Effector CD4-positive, alpha-beta T cell (primary cell): ENCODE results near the gene TMEM62.

Source experiments
- DNase-seq: peaks from one replicate; pipeline ENCODE4 v3.0.0-alpha.2; 2020
- total RNA-seq: gene quantifications from one replicate; lab custom pipeline; 2026; lab: John Stamatoyannopoulos, UW

The TMEM62 gene
- 22.7 reads per million, percentile 49 among the genes with 10 or more reads in this experiment for total RNA-seq

GRCh38 chr15:43133430-43134156 is at the start of gene TMEM62:
TMEM62 (plus strand) TSS chr15:43133586; CDS start chr15:43133803, 217 bp downstream.
- peak; percentile 42 for DNase-seq

- DNase-seq: no peak
Measured at GRCh38 chr15:43085921-43086320, 47.5 kb upstream of the TMEM62 start.

- DNase-seq: no peak
Measured at GRCh38 chr15:43086551-43086950, 46.8 kb upstream of the TMEM62 start.

GRCh38 chr15:43091859-43092258 is 41.5 kb upstream of the TMEM62 start:
- no peak for DNase-seq

GRCh38 chr15:43093026-43093425 is 40.4 kb upstream of the TMEM62 start:
- no peak for DNase-seq

- no peak for DNase-seq
Measured at GRCh38 chr15:43094416-43095030, 38.9 kb upstream of the TMEM62 start.

- DNase-seq: no peak
Measured at GRCh38 chr15:43095243-43095642, 38.1 kb upstream of the TMEM62 start.

- DNase-seq: no peak
Measured at GRCh38 chr15:43095708-43096347, 37.6 kb upstream of the TMEM62 start.

GRCh38 chr15:43096411-43096810 is 37.0 kb upstream of the TMEM62 start:
- DNase-seq: no peak

- no peak for DNase-seq
Measured at GRCh38 chr15:43099105-43099845, 34.1 kb upstream of the TMEM62 start.

- no peak for DNase-seq
Measured at GRCh38 chr15:43100971-43101370, 32.4 kb upstream of the TMEM62 start.

- DNase-seq: no peak
Measured at GRCh38 chr15:43102187-43102586, 31.2 kb upstream of the TMEM62 start.

GRCh38 chr15:43103907-43104306 is 29.5 kb upstream of the TMEM62 start:
- no peak for DNase-seq

- no peak for DNase-seq
Measured at GRCh38 chr15:43104426-43104825, 29.0 kb upstream of the TMEM62 start.

GRCh38 chr15:43105077-43105736 is 28.2 kb upstream of the TMEM62 start:
- peak; percentile 17 for DNase-seq

GRCh38 chr15:43105778-43106485 is 27.5 kb upstream of the TMEM62 start, which contains the start of gene UBR1:
UBR1 (minus strand) TSS chr15:43106038; CDS start chr15:43106022, 16 bp downstream.
- peak; percentile 85 for DNase-seq

- DNase-seq: no peak
Measured at GRCh38 chr15:43106486-43106829, 26.9 kb upstream of the TMEM62 start.

- no peak for DNase-seq
Measured at GRCh38 chr15:43107751-43108150, 25.6 kb upstream of the TMEM62 start.

- no peak for DNase-seq
Measured at GRCh38 chr15:43111354-43111753, 22.0 kb upstream of the TMEM62 start.

GRCh38 chr15:43118286-43118685 is 15.1 kb upstream of the TMEM62 start:
- no peak for DNase-seq

GRCh38 chr15:43118829-43119228 is 14.6 kb upstream of the TMEM62 start:
- no peak for DNase-seq

GRCh38 chr15:43121863-43122262 is 11.5 kb upstream of the TMEM62 start:
- DNase-seq: no peak
